Activated CD4-positive, alpha-beta T cell treated with anti-CD3 and anti-CD28 coated beads for 36 hours (primary cell): ENCODE measurements around the gene IDH3G. TPM values are rescaled to one million over a fixed set of nuclear protein-coding genes. Genes with fewer than 3 reads are reported as not detected.

Source experiments
- ATAC-seq: fragments of 200-7000 bp; cut with Tn5 transposase; one replicate; pipeline ENCODE4 v1.10.0; 2021; ENCODE audit warnings: mild to moderate bottlenecking, moderate library complexity
- CTCF ChIA-PET: fragments of 350-600 bp; sonication (Branson Sonifier 250); formaldehyde crosslinking; loops from one replicate; lab custom pipeline; 2021; ENCODE audit warnings: antibody characterized with exemption; lab: Charles Lee
- POLR2A ChIA-PET: fragments of 350-600 bp; sonication (Branson Sonifier 250); formaldehyde crosslinking; loops from one replicate; lab custom pipeline; 2021; ENCODE audit warnings: antibody characterized with exemption, inconsistent platforms; lab: Charles Lee
- DNase-seq: peaks from one replicate; pipeline ENCODE4 v3.0.0-alpha.2; 2020
- H3K27ac Mint-ChIP-seq: one replicate; pipeline ENCODE4 v1.8.0; 2021; ENCODE audit warnings: mixed read lengths
- H3K27me3 Mint-ChIP-seq: one replicate; pipeline ENCODE4 v1.8.0; 2021; ENCODE audit warnings: mixed read lengths
- H3K36me3 Mint-ChIP-seq: one replicate; pipeline ENCODE4 v1.8.0; 2021; ENCODE audit warnings: low read depth, mixed read lengths
- H3K4me1 Mint-ChIP-seq: one replicate; pipeline ENCODE4 v1.8.0; 2021; ENCODE audit warnings: mixed read lengths
- H3K4me3 Mint-ChIP-seq: one replicate; pipeline ENCODE4 v1.8.0; 2021; ENCODE audit warnings: mild to moderate bottlenecking, moderate library complexity, mixed read lengths
- H3K9me3 Mint-ChIP-seq: one replicate; pipeline ENCODE4 v1.8.0; 2021; ENCODE audit warnings: low read depth, mixed read lengths
- intact Hi-C, 2 experiments: fragments of 100-400 bp; cut with DNase I in 1 of 2; cut with micrococcal nuclease in 1 of 2; formaldehyde crosslinking; loops; one replicate each; pipeline versions ENCODE4 v1.14.2 to v1.15.1; 2022 to 2024; cut with DNase I, micrococcal nuclease
- total RNA-seq, 2 experiments: library from RNA; stranded (reverse); gene quantifications; one replicate each; pipeline ENCODE4 v1.2.3, GENCODE V29; 2021

IDH3G gene
- total RNA-seq, 2 experiments from 2014 or later, result 48.8 to 62.4 TPM

- DNase-seq (no peak), ATAC-seq (no peak)
- Mint-ChIP-seq H3K9me3 (no peaks in the 10 kb centered on the region), H3K27ac (no peak overlapping the region), H3K4me3 (no peak overlapping the region), H3K36me3 (peaks cover 15% of the 10 kb centered on the region), H3K4me1 (peaks cover 12% of the 10 kb centered on the region), H3K27me3 (no peaks in the 10 kb centered on the region)
- ChIA-PET POLR2A (interaction anchor here (0.7 kb wide), 1 partner anchor 18 kb away, joined by 3 read pairs; no protein-coding TSS in a partner anchor), CTCF (no interaction called here)
- intact Hi-C loops, result no loop called here
These were observed 6.6 kb upstream of the IDH3G start for GRCh38 chrX:153800746-153801145.

GRCh38 chrX:153800177-153800722, 6.1 kb upstream of the IDH3G start:
- Mint-ChIP-seq H3K4me1 (peaks cover 12% of the 10 kb centered on the region), H3K36me3 (peaks cover 15% of the 10 kb centered on the region), H3K27me3 (no peaks in the 10 kb centered on the region), H3K27ac (no peak overlapping the region), H3K9me3 (no peaks in the 10 kb centered on the region), H3K4me3 (no peak overlapping the region)
- DNase-seq, result no peak
- intact Hi-C loops, result no loop called here
- ChIA-PET POLR2A (interaction anchor here (0.7 kb wide), 1 partner anchor 18 kb away, joined by 3 read pairs; no protein-coding TSS in a partner anchor), CTCF (interaction anchor here (0.7 kb wide), 1 partner anchor 12 kb away, joined by 3 read pairs; no protein-coding TSS in a partner anchor)
- no peak for ATAC-seq

- Mint-ChIP-seq H3K9me3 (no peaks in the 10 kb centered on the region), H3K4me3 (no peak overlapping the region), H3K4me1 (peaks cover 12% of the 10 kb centered on the region), H3K27me3 (no peaks in the 10 kb centered on the region), H3K27ac (no peak overlapping the region), H3K36me3 (peaks cover 15% of the 10 kb centered on the region)
- POLR2A ChIA-PET, result interaction anchor here (0.6 kb wide), 1 partner anchor 139 kb away, joined by 5 read pairs; no protein-coding TSS in a partner anchor
- ATAC-seq (no peak), DNase-seq (no peak)
- CTCF ChIA-PET, result interaction anchor here (0.7 kb wide), 1 partner anchor 13 kb away, joined by 3 read pairs; no protein-coding TSS in a partner anchor
- intact Hi-C loops, result no loop called here
These were observed 5.2 kb upstream of the IDH3G start for GRCh38 chrX:153799326-153799725.

- Mint-ChIP-seq H3K9me3 (no peaks in the 10 kb centered on the region), H3K4me1 (peaks cover 19% of the 10 kb centered on the region), H3K27ac (no peak overlapping the region), H3K27me3 (no peaks in the 10 kb centered on the region), H3K36me3 (peaks cover 15% of the 10 kb centered on the region), H3K4me3 (no peak overlapping the region)
- ChIA-PET POLR2A (no interaction called here), CTCF (interaction anchor here (0.5 kb wide), 1 partner anchor 511 kb away, joined by 4 read pairs; no protein-coding TSS in a partner anchor)
- intact Hi-C loops, result no loop called here
- DNase-seq (no peak), ATAC-seq (no peak)
These were observed 3.3 kb upstream of the IDH3G start for GRCh38 chrX:153797415-153798015.

- ATAC-seq (no peak), DNase-seq (peak; percentile 45)
- ChIA-PET POLR2A (interaction anchor here (0.7 to 1.8 kb wide), 4 partner anchors 10 to 326 kb away, joined by 3 to 11 read pairs (median 4); partner anchors contain the start of gene ARHGAP4), CTCF (interaction anchor here (0.7 to 1.0 kb wide), 4 partner anchors 23 to 452 kb away, joined by 3 read pairs; no protein-coding TSS in a partner anchor)
- peaks cover 17% of the 10 kb centered on the region for H3K36me3 Mint-ChIP-seq
- peak overlapping the region; percentile 93 for H3K4me3 Mint-ChIP-seq
- H3K4me1 Mint-ChIP-seq, result peaks cover 21% of the 10 kb centered on the region
- peak overlapping the region; percentile 93 for H3K27ac Mint-ChIP-seq
- no peaks in the 10 kb centered on the region for H3K27me3 Mint-ChIP-seq
- H3K9me3 Mint-ChIP-seq, result no peaks in the 10 kb centered on the region
- intact Hi-C loops, result loop anchor here (1.0 to 5.0 kb wide), 10 partner anchors 31 to 752 kb away; partner anchors contain the start of genes ABCD1 (in 2 of the 2), BCAP31 (in 2 of the 2), HCFC1 (in 2 of the 2) and ARHGAP4 (in 1 of the 2)
These were observed 982 bp upstream of the IDH3G start for GRCh38 chrX:153794897-153795816.

GRCh38 chrX:153793291-153793690, 884 bp downstream of the IDH3G start:
- POLR2A ChIA-PET, result interaction anchor here (0.7 to 1.8 kb wide), 2 partner anchors 132 to 141 kb away, joined by 3 to 11 read pairs; partner anchors contain the start of gene ARHGAP4
- Mint-ChIP-seq H3K9me3 (no peaks in the 10 kb centered on the region), H3K4me1 (peaks cover 21% of the 10 kb centered on the region), H3K4me3 (peak overlapping the region; percentile 93), H3K36me3 (peaks cover 17% of the 10 kb centered on the region), H3K27me3 (no peaks in the 10 kb centered on the region), H3K27ac (peak overlapping the region; percentile 84)
- no peak for ATAC-seq
- intact Hi-C loops, result loop anchor here in 1 of 2 experiments (5.0 kb wide), 1 partner anchor 134 kb away; the partner anchor contains the start of gene ARHGAP4
- no peak for DNase-seq
- CTCF ChIA-PET, result no interaction called here

GRCh38 chrX:153792368-153792767, 1.8 kb downstream of the IDH3G start:
- ChIA-PET POLR2A (no interaction called here), CTCF (interaction anchor here (1.4 kb wide), 1 partner anchor 14 kb away, joined by 5 read pairs; no protein-coding TSS in a partner anchor)
- H3K27ac Mint-ChIP-seq, result no peak overlapping the region
- ATAC-seq (no peak), DNase-seq (no peak)
- no peaks in the 10 kb centered on the region for H3K9me3 Mint-ChIP-seq
- peaks cover 21% of the 10 kb centered on the region for H3K4me1 Mint-ChIP-seq
- H3K4me3 Mint-ChIP-seq, result peak overlapping the region; percentile 93
- no peaks in the 10 kb centered on the region for H3K27me3 Mint-ChIP-seq
- H3K36me3 Mint-ChIP-seq, result peaks cover 17% of the 10 kb centered on the region
- intact Hi-C loops, result loop anchor here in 1 of 2 experiments (5.0 kb wide), 1 partner anchor 135 kb away; the partner anchor contains the start of gene ARHGAP4

GRCh38 chrX:153791104-153791852, 2.9 kb downstream of the IDH3G start:
- no peak overlapping the region for H3K27ac Mint-ChIP-seq
- ChIA-PET CTCF (interaction anchor here (1.4 kb wide), 1 partner anchor 13 kb away, joined by 5 read pairs; no protein-coding TSS in a partner anchor), POLR2A (no interaction called here)
- DNase-seq (no peak), ATAC-seq (no peak)
- peaks cover 9% of the 10 kb centered on the region for H3K36me3 Mint-ChIP-seq
- no peaks in the 10 kb centered on the region for H3K9me3 Mint-ChIP-seq
- no peaks in the 10 kb centered on the region for H3K27me3 Mint-ChIP-seq
- H3K4me1 Mint-ChIP-seq, result peaks cover 14% of the 10 kb centered on the region
- intact Hi-C loops, result loop anchor here in 1 of 2 experiments (5.0 kb wide), 1 partner anchor 136 kb away; the partner anchor contains the start of gene ARHGAP4
- no peak overlapping the region for H3K4me3 Mint-ChIP-seq

GRCh38 chrX:153789654-153790053, 4.5 kb downstream of the IDH3G start:
- ATAC-seq, result no peak
- H3K9me3 Mint-ChIP-seq, result no peaks in the 10 kb centered on the region
- DNase-seq, result no peak
- H3K4me1 Mint-ChIP-seq, result peaks cover 8% of the 10 kb centered on the region
- no peak overlapping the region for H3K27ac Mint-ChIP-seq
- CTCF ChIA-PET, result interaction anchor here (0.6 kb wide), 1 partner anchor 50 kb away, joined by 3 read pairs; no protein-coding TSS in a partner anchor
- no peaks in the 10 kb centered on the region for H3K27me3 Mint-ChIP-seq
- H3K4me3 Mint-ChIP-seq, result no peak overlapping the region
- POLR2A ChIA-PET, result no interaction called here
- intact Hi-C loops, result loop anchor here in 1 of 2 experiments (5.0 kb wide), 1 partner anchor 138 kb away; the partner anchor contains the start of gene ARHGAP4
- H3K36me3 Mint-ChIP-seq, result peaks cover 6% of the 10 kb centered on the region

GRCh38 chrX:153786669-153787068, 7.5 kb downstream of the IDH3G start:
- H3K4me1 Mint-ChIP-seq, result no peaks in the 10 kb centered on the region
- intact Hi-C loops, result no loop called here
- CTCF ChIA-PET, result interaction anchor here (0.5 kb wide), 1 partner anchor 52 kb away, joined by 3 read pairs; no protein-coding TSS in a partner anchor

More at GRCh38 chrX:153786669-153787068, 7.5 kb downstream of the IDH3G start:
- no peak for DNase-seq
- peaks cover 5% of the 10 kb centered on the region for H3K36me3 Mint-ChIP-seq
- H3K9me3 Mint-ChIP-seq, result no peaks in the 10 kb centered on the region
- no peak for ATAC-seq
- no peak overlapping the region for H3K4me3 Mint-ChIP-seq
- H3K27me3 Mint-ChIP-seq, result no peaks in the 10 kb centered on the region
- H3K27ac Mint-ChIP-seq, result no peak overlapping the region
- POLR2A ChIA-PET, result no interaction called here
